Osteocyte (in vitro differentiated cells): ENCODE measurements around the gene USP3. TPM values are rescaled to one million over a fixed set of nuclear protein-coding genes. Genes with fewer than 3 reads are reported as not detected.

Source experiments
- DNase-seq: peaks from one replicate; pipeline ENCODE4 v3.0.0; 2021; ENCODE audit warnings: mixed read lengths; ENCODE audit not compliant: unreplicated experiment; ENCODE audit errors: extremely low spot score
- H3K27ac Mint-ChIP-seq: one replicate; pipeline ENCODE4 v1.8.0; 2021; ENCODE audit warnings: mild to moderate bottlenecking, mixed read lengths; ENCODE audit not compliant: unreplicated experiment
- H3K27me3 Mint-ChIP-seq: one replicate; pipeline ENCODE4 v1.8.0; 2021; ENCODE audit warnings: mixed read lengths; ENCODE audit not compliant: unreplicated experiment
- H3K36me3 Mint-ChIP-seq: one replicate; pipeline ENCODE4 v1.8.0; 2021; ENCODE audit warnings: mixed read lengths; ENCODE audit not compliant: unreplicated experiment
- H3K4me1 Mint-ChIP-seq: one replicate; pipeline ENCODE4 v1.8.0; 2021; ENCODE audit warnings: mixed read lengths; ENCODE audit not compliant: unreplicated experiment
- H3K4me3 Mint-ChIP-seq: one replicate; pipeline ENCODE4 v1.8.0; 2021; ENCODE audit warnings: mild to moderate bottlenecking, moderate library complexity, mixed read lengths; ENCODE audit not compliant: unreplicated experiment
- H3K9me3 Mint-ChIP-seq: one replicate; pipeline ENCODE4 v1.8.0; 2021; ENCODE audit warnings: mixed read lengths; ENCODE audit not compliant: unreplicated experiment
- total RNA-seq: library from RNA; stranded (reverse); gene quantifications from 2 replicates; pipeline ENCODE4 v1.2.1, GENCODE V29; 2021
- TF ChIP-seq, protein P1 (sequence below): fragments of 200-600 bp; sonication (generic); IDR thresholded peaks from 2 replicates; pipeline ENCODE4 v1.5.0; 2021; ENCODE audit warnings: antibody characterized with exemption, mild to moderate bottlenecking, moderate library complexity

Gene USP3
- total RNA-seq, 1 donor from 2014 or later = 41.2 TPM

DNA sequence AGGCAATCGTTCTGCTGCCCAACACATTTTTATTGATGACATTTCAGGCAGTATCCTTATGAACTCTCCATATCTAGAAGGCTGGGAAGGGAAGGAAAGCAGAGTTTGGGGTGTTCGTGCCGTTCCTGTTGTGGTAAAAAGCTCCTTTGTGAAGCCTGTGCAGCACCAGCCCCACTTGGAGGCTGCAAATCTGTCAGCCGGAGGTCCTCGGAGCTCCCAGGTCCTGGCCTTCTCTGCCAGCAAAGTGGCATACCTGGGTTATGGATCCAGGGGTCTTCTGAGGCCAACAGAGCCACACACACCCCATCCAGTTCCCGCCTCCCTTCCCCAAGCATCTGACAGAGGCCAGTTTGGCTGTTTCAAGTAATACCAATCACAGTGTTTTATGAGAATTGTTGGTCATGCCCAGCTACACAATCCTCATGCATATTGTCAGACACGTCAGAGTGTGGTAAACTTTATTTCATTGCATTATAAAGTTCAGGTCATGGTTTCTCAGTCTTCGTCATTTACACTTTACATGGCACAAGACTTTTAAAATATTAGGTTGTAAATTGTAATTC lies 15.9 kb upstream of the USP3 start:
- H3K9me3 Mint-ChIP-seq = no peaks in the 10 kb centered on the region

DNA sequence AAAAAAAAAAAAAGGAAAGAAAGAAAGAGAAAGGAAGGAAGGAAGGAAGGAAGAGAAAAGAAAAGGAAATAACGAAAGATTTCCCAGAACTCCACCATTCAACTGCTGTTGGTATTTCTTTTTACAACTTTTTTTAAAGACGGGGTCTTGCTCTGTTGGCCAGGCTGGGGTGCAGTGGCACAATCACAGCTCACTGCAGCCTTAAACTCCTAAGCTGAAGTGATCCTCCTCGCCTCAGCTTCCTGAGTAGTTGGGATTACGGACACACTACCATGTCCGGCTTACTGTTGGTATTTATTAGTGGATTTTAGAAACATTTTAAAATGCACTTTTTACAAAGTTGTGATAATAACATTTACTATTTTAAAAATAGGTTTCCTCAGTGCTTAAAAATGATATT lies 15.0 kb upstream of the USP3 start:
- Mint-ChIP-seq H3K36me3 (no peaks in the 10 kb centered on the region), H3K9me3 (no peaks in the 10 kb centered on the region), H3K4me1 (peaks cover 11% of the 10 kb centered on the region), H3K27me3 (peaks cover 8% of the 10 kb centered on the region), H3K4me3 (no peak overlapping the region), H3K27ac (no peak overlapping the region)
- TF ChIP-seq, protein P1, sequence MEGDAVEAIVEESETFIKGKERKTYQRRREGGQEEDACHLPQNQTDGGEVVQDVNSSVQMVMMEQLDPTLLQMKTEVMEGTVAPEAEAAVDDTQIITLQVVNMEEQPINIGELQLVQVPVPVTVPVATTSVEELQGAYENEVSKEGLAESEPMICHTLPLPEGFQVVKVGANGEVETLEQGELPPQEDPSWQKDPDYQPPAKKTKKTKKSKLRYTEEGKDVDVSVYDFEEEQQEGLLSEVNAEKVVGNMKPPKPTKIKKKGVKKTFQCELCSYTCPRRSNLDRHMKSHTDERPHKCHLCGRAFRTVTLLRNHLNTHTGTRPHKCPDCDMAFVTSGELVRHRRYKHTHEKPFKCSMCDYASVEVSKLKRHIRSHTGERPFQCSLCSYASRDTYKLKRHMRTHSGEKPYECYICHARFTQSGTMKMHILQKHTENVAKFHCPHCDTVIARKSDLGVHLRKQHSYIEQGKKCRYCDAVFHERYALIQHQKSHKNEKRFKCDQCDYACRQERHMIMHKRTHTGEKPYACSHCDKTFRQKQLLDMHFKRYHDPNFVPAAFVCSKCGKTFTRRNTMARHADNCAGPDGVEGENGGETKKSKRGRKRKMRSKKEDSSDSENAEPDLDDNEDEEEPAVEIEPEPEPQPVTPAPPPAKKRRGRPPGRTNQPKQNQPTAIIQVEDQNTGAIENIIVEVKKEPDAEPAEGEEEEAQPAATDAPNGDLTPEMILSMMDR = no peak
- peak; percentile 7 for DNase-seq

More for the DNA sequence above, 15.9 kb upstream of the USP3 start:
- Mint-ChIP-seq H3K36me3 (no peaks in the 10 kb centered on the region), H3K27me3 (peaks cover 5% of the 10 kb centered on the region), H3K27ac (no peak overlapping the region), H3K4me1 (peaks cover 20% of the 10 kb centered on the region), H3K4me3 (no peak overlapping the region)
- TF ChIP-seq, protein P1 = no peak
- peak; percentile 42 for DNase-seq

DNA sequence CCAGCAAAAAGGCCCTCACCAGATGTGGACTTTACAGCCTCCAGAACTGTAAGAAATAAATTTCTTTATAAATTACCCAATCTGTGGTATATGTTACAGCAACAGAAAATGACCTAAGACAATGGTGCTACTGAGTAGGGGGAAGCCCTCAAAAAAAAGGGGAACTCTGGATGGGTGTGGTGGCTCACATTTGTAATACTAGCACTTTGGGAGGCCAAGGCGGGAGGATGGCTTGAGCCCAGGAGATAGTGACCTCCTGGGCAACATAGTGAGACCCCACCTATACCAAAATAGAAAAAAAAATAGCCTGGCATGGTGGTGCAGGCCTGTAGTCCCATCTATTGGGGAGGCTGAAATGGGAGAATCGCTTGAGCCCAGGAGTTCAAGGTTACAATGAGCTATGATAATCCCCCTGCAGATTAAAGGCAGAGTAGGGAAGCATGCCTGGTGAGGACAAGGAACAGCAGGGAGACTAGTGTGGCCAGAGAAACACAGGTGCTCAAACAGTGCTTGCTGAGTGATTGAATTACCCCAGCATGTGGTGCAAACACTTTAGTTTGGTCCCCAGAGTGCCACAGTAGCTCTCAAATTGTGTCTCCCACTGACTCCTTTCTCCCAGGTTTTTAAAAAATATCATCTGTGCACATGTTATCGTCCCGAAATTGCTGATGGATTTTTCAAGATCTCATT lies 13.9 kb upstream of the USP3 start:
- Mint-ChIP-seq H3K9me3 (no peaks in the 10 kb centered on the region), H3K4me1 (peaks cover 11% of the 10 kb centered on the region), H3K36me3 (no peaks in the 10 kb centered on the region), H3K27me3 (peaks cover 10% of the 10 kb centered on the region), H3K27ac (no peak overlapping the region), H3K4me3 (no peak overlapping the region)
- DNase-seq = peak; percentile 25
- TF ChIP-seq, protein P1 = no peak

DNA sequence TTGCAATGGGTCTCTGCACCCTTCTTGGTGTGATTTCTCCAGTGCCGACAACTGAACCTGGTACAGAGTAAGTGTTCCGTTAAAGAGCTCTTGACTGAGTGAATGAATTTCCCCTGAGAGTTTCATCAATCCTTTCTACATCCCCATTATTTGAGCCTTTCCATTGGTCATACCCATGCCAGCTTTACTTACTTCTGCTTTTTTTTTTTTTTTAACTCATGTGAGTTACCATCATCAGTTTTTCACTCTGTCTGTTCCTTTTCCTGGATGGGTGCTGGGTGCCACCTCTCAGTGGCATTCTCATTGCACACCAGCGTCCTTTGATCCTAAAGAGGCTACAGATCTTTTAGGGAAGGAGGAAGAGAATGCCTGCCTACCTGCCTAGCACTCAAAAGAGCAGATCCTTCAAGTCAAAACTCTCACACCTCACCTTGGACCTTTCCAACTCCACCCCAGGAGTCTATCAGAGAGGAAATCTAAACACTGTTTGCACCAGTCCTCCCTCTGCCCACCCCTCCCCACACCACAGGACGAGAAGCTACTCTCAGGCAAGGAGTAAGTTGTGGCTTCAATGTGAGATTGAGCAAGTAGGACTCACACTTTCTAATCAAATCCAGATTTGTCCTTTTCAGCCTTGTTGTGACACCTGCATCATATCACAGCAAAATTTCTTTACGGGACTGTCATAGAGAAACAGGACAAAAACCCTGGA lies 13.1 kb upstream of the USP3 start:
- DNase-seq = peak; percentile 49
- H3K27me3 Mint-ChIP-seq = peaks cover 18% of the 10 kb centered on the region
- TF ChIP-seq, protein P1 = no peak
- H3K27ac Mint-ChIP-seq = no peak overlapping the region
- peaks cover 11% of the 10 kb centered on the region for H3K4me1 Mint-ChIP-seq
- H3K36me3 Mint-ChIP-seq = no peaks in the 10 kb centered on the region
- H3K9me3 Mint-ChIP-seq = no peaks in the 10 kb centered on the region
- no peak overlapping the region for H3K4me3 Mint-ChIP-seq

DNA sequence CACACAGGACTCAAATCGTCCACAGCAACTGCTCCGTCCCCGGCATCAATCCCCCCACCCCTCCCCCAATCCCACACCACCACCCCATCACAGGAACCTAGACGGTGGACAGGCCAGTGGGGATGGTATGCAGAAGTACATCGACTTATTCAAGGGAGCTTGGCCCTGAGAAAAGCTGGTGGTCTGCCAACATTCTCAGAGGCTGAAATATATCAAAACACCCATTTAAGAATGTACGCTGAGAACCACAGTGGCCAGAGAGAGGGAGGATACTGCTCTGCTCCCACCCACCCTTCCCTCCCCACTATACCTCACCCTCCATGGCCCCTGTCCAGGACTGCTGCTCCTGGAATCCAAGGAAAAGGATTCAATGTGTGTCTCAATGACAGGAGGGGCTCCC lies 12.4 kb upstream of the USP3 start:
- Mint-ChIP-seq H3K4me3 (no peak overlapping the region), H3K27me3 (peaks cover 24% of the 10 kb centered on the region), H3K4me1 (peaks cover 11% of the 10 kb centered on the region), H3K36me3 (no peaks in the 10 kb centered on the region), H3K9me3 (no peaks in the 10 kb centered on the region), H3K27ac (no peak overlapping the region)
- TF ChIP-seq, protein P1 = no peak
- peak; percentile 49 for DNase-seq
